WERI-Rb-1 (cell line): ENCODE data around the gene ECPAS.
"Not testable (repeated sequence)": the region's sequence is repeated elsewhere in the genome, so short reads cannot be mapped to it uniquely, and the experiment has no call there.

ENCODE experiments used
- DNase-seq: peaks from one replicate; pipeline ENCODE4 v3.0.0-alpha.2; 2020
- H3K27ac ChIP-seq: fragments of 250-450 bp; sonication (Bioruptor Pico); 2 replicates; pipeline ENCODE4 v1.5.1; 2020; ENCODE audit warnings: mild to moderate bottlenecking, moderate library complexity
- H3K27me3 ChIP-seq: fragments of 250-450 bp; sonication (Bioruptor Pico); 2 replicates; pipeline ENCODE4 v1.5.1; 2021; ENCODE audit warnings: mild to moderate bottlenecking, low read depth, moderate library complexity; ENCODE audit not compliant: insufficient read depth, severe bottlenecking
- H3K36me3 ChIP-seq: fragments of 250-450 bp; sonication (Bioruptor Pico); 2 replicates; pipeline ENCODE4 v1.5.1; 2020; ENCODE audit warnings: mild to moderate bottlenecking, moderate library complexity
- H3K4me3 ChIP-seq: 2 replicates; pipeline ENCODE4 v1.5.1; 2011; ENCODE audit warnings: low read depth, mild to moderate bottlenecking, control low read depth, low read length
- H3K9me3 ChIP-seq: fragments of 250-450 bp; sonication (Bioruptor Pico); 2 replicates; pipeline ENCODE4 v1.5.1; 2021; ENCODE audit warnings: mild to moderate bottlenecking, moderate library complexity; ENCODE audit not compliant: severe bottlenecking
- TF ChIP-seq, protein P1 (sequence below): IDR thresholded peaks from 2 replicates; pipeline ENCODE4 v1.5.1; 2011; ENCODE audit warnings: low read depth, mild to moderate bottlenecking, control low read depth, inconsistent platforms, low read length

The ECPAS gene

GRCh38 chr9:111451570-111451969 lies 32.6 kb downstream of the ECPAS start:
- no peak overlapping the region for H3K27ac ChIP-seq
- no peaks in the 10 kb centered on the region for H3K27me3 ChIP-seq
- DNase-seq, result no peak
- no peak overlapping the region for H3K4me3 ChIP-seq
- H3K9me3 ChIP-seq, result no peaks in the 10 kb centered on the region
- H3K36me3 ChIP-seq, result peaks cover 9% of the 10 kb centered on the region
- TF ChIP-seq, protein P1, sequence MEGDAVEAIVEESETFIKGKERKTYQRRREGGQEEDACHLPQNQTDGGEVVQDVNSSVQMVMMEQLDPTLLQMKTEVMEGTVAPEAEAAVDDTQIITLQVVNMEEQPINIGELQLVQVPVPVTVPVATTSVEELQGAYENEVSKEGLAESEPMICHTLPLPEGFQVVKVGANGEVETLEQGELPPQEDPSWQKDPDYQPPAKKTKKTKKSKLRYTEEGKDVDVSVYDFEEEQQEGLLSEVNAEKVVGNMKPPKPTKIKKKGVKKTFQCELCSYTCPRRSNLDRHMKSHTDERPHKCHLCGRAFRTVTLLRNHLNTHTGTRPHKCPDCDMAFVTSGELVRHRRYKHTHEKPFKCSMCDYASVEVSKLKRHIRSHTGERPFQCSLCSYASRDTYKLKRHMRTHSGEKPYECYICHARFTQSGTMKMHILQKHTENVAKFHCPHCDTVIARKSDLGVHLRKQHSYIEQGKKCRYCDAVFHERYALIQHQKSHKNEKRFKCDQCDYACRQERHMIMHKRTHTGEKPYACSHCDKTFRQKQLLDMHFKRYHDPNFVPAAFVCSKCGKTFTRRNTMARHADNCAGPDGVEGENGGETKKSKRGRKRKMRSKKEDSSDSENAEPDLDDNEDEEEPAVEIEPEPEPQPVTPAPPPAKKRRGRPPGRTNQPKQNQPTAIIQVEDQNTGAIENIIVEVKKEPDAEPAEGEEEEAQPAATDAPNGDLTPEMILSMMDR, result no peak

DNA sequence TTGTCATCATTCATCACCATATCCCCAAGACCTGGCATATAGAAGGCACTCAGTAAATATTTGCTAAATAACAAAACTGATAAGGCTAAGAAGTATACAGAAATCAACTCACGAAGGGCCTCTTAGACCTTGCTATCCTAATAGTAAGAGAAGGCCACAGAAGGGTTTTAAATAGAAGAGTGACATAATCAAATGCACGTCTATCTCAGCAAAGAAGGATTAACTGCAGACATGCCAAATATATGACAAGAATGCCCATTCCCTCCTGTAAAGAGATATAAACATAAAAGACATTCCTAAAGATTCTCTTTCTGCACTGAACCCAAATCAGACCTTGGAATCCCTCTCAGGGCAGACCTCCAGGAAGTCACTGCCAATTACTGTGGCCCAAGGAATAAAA lies 34.1 kb downstream of the ECPAS start:
- TF ChIP-seq, protein P1, result no peak
- peaks cover 15% of the 10 kb centered on the region for H3K36me3 ChIP-seq
- H3K9me3 ChIP-seq, result no peaks in the 10 kb centered on the region
- H3K27me3 ChIP-seq, result no peaks in the 10 kb centered on the region
- H3K4me3 ChIP-seq, result no peak overlapping the region
- DNase-seq, result no peak
- no peak overlapping the region for H3K27ac ChIP-seq

DNA sequence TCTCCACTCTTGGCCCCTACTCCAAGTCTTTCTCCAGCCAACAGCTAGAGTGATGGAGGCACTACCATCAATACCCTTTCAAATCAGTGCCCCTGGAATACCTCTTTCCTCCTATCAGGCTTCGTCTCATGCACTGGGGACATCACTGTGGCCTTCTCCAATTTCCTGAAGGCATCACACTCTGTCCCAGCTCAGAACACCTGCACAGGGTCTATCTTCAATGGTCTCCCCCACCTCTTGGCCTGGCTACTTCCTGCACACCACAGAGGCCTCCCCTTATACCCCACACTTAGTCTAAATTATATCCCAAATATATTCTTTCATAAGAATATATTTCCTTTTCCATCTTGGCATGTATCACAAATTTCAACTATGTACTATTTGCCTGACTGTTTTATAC lies 34.5 kb downstream of the ECPAS start:
- Histone ChIP-seq H3K27me3 (no peaks in the 10 kb centered on the region), H3K36me3 (peaks cover 15% of the 10 kb centered on the region), H3K9me3 (no peaks in the 10 kb centered on the region), H3K27ac (no peak overlapping the region), H3K4me3 (no peak overlapping the region)
- no peak for DNase-seq
- TF ChIP-seq, protein P1, result no peak

GRCh38 chr9:111445799-111446198 lies 38.4 kb downstream of the ECPAS start:
- H3K27me3 ChIP-seq, DNase-seq: not testable (repeated sequence)
- peaks cover 45% of the 10 kb centered on the region for H3K36me3 ChIP-seq

GRCh38 chr9:111443454-111443853 lies 40.7 kb downstream of the ECPAS start:
- Histone ChIP-seq H3K36me3 (peaks cover 60% of the 10 kb centered on the region), H3K27ac (no peak overlapping the region), H3K27me3 (no peaks in the 10 kb centered on the region), H3K4me3 (no peak overlapping the region), H3K9me3 (no peaks in the 10 kb centered on the region)
- no peak for DNase-seq
- TF ChIP-seq, protein P1, result no peak

More at GRCh38 chr9:111445799-111446198, 38.4 kb downstream of the ECPAS start:
- H3K4me3 ChIP-seq, H3K9me3 ChIP-seq, H3K27ac ChIP-seq: not testable (repeated sequence)

- H3K27me3 ChIP-seq, result no peaks in the 10 kb centered on the region
- H3K27ac ChIP-seq, result no peak overlapping the region
- peaks cover 64% of the 10 kb centered on the region for H3K36me3 ChIP-seq
- no peak for DNase-seq
- H3K4me3 ChIP-seq, result no peak overlapping the region
- no peaks in the 10 kb centered on the region for H3K9me3 ChIP-seq
- TF ChIP-seq, protein P1, result no peak
Measured at GRCh38 chr9:111442360-111443027, 41.7 kb downstream of the ECPAS start.
